ENCODE data around the gene HBE1. TPM values are rescaled to one million over a fixed set of nuclear protein-coding genes. Genes with fewer than 3 reads are reported as not detected.

HBE1 gene
- total and polyA plus RNA-seq, 9 of the 15 experiments (the other 6 are each of a cell fraction or from before 2014, with no cell fraction given), result 612 to 10,250 (median 2,181) TPM

- Histone ChIP-seq H3K9ac (ENCODE audit: insufficient read depth in 1 of 2, low read depth in 2 of 2, low read length in 2 of 2) (no peak overlapping the region), H4K20me1 (replicated peaks; ENCODE audit: control insufficient read depth, insufficient read depth, low read length) (no peaks in the 10 kb centered on the region), H3K79me2 (ENCODE audit: control insufficient read depth, insufficient read depth, low read length) (no peaks in the 10 kb centered on the region), H3K36me3 (ENCODE audit: control insufficient read depth, insufficient read depth, low read length) (no peaks in the 10 kb centered on the region), H3K27ac (ENCODE audit: extremely low read depth, low read depth, low read length) (no peak overlapping the region), H3K9me1 (ENCODE audit: control insufficient read depth, insufficient read depth, low read length) (no peaks in the 10 kb centered on the region), H2AFZ (ENCODE audit: low read depth, low read length) (no peak overlapping the region), H3K4me2 (ENCODE audit: insufficient read depth, low read length) (no peak overlapping the region), H3K9me3 (replicated peaks; ENCODE audit: control insufficient read depth, insufficient read depth, low read depth, low read length) (no peaks in the 10 kb centered on the region), H3K4me3 (no peak overlapping the region), H3K27me3 (ENCODE audit: control insufficient read depth in 2 of 2, insufficient read depth in 2 of 2, low read length in 2 of 2) (no peaks in the 10 kb centered on the region), H3K4me1 (replicated peaks in 1 of 2; ENCODE audit: control insufficient read depth in 2 of 2, insufficient read depth in 2 of 2, low read length in 2 of 2) (peaks cover 16 to 29% of the 10 kb centered on the region in 2 experiments)
- POLR2A ChIA-PET, result interaction anchor here (1.0 to 1.6 kb wide), 3 partner anchors 9 to 19 kb away, joined by 3 to 5 read pairs (median 4); no protein-coding TSS in a partner anchor
- no peak for FAIRE-seq
- ATAC-seq, result no peak
- in situ Hi-C loops (cut with MboI) (no loop called here), intact Hi-C loops (cut with micrococcal nuclease) (no loop called here)
- TF ChIP-seq BRD4 (IDR thresholded peaks at IDR 0.05) (no peak), GATAD2B (IDR thresholded peaks at IDR 0.05; ENCODE audit: borderline replicate concordance) (no peak), SETDB1 (IDR thresholded peaks at IDR 0.05; ENCODE audit: low read length) (no peak), ZNF639 (CRISPR knock-in tag; conservative IDR thresholded peaks at IDR 0.05 in 1 of 2, IDR thresholded peaks at IDR 0.05 in 1 of 2) (no peak), SOX6 (IDR thresholded peaks at IDR 0.05) (no peak)
- TF ChIP-seq, protein P1, sequence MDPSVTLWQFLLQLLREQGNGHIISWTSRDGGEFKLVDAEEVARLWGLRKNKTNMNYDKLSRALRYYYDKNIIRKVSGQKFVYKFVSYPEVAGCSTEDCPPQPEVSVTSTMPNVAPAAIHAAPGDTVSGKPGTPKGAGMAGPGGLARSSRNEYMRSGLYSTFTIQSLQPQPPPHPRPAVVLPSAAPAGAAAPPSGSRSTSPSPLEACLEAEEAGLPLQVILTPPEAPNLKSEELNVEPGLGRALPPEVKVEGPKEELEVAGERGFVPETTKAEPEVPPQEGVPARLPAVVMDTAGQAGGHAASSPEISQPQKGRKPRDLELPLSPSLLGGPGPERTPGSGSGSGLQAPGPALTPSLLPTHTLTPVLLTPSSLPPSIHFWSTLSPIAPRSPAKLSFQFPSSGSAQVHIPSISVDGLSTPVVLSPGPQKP (CRISPR knock-in tag; IDR thresholded peaks at IDR 0.05), result no peak
- TF ChIP-seq, protein P2, sequence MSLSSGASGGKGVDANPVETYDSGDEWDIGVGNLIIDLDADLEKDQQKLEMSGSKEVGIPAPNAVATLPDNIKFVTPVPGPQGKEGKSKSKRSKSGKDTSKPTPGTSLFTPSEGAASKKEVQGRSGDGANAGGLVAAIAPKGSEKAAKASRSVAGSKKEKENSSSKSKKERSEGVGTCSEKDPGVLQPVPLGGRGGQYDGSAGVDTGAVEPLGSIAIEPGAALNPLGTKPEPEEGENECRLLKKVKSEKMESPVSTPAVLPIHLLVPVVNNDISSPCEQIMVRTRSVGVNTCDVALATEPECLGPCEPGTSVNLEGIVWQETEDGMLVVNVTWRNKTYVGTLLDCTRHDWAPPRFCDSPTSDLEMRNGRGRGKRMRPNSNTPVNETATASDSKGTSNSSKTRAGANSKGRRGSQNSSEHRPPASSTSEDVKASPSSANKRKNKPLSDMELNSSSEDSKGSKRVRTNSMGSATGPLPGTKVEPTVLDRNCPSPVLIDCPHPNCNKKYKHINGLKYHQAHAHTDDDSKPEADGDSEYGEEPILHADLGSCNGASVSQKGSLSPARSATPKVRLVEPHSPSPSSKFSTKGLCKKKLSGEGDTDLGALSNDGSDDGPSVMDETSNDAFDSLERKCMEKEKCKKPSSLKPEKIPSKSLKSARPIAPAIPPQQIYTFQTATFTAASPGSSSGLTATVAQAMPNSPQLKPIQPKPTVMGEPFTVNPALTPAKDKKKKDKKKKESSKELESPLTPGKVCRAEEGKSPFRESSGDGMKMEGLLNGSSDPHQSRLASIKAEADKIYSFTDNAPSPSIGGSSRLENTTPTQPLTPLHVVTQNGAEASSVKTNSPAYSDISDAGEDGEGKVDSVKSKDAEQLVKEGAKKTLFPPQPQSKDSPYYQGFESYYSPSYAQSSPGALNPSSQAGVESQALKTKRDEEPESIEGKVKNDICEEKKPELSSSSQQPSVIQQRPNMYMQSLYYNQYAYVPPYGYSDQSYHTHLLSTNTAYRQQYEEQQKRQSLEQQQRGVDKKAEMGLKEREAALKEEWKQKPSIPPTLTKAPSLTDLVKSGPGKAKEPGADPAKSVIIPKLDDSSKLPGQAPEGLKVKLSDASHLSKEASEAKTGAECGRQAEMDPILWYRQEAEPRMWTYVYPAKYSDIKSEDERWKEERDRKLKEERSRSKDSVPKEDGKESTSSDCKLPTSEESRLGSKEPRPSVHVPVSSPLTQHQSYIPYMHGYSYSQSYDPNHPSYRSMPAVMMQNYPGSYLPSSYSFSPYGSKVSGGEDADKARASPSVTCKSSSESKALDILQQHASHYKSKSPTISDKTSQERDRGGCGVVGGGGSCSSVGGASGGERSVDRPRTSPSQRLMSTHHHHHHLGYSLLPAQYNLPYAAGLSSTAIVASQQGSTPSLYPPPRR (CRISPR knock-in tag; IDR thresholded peaks at IDR 0.05; ENCODE audit: borderline replicate concordance), result no peak
- TF ChIP-seq, protein P3, sequence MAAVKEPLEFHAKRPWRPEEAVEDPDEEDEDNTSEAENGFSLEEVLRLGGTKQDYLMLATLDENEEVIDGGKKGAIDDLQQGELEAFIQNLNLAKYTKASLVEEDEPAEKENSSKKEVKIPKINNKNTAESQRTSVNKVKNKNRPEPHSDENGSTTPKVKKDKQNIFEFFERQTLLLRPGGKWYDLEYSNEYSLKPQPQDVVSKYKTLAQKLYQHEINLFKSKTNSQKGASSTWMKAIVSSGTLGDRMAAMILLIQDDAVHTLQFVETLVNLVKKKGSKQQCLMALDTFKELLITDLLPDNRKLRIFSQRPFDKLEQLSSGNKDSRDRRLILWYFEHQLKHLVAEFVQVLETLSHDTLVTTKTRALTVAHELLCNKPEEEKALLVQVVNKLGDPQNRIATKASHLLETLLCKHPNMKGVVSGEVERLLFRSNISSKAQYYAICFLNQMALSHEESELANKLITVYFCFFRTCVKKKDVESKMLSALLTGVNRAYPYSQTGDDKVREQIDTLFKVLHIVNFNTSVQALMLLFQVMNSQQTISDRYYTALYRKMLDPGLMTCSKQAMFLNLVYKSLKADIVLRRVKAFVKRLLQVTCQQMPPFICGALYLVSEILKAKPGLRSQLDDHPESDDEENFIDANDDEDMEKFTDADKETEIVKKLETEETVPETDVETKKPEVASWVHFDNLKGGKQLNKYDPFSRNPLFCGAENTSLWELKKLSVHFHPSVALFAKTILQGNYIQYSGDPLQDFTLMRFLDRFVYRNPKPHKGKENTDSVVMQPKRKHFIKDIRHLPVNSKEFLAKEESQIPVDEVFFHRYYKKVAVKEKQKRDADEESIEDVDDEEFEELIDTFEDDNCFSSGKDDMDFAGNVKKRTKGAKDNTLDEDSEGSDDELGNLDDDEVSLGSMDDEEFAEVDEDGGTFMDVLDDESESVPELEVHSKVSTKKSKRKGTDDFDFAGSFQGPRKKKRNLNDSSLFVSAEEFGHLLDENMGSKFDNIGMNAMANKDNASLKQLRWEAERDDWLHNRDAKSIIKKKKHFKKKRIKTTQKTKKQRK (IDR thresholded peaks at IDR 0.05; ENCODE audit: borderline replicate concordance, low read depth, low read length), result no peak
- no TSS peak for BruUV-seq (replicated peaks)
- WGBS (ENCODE audit: insufficient coverage, low coverage, missing lambda C conversion rate), result 57% methylated on average over 2 of the region's 2 CpGs
- no peak for DNase-seq (ENCODE audit: extremely low read depth in 1 of 4, low spot score in 3 of 4)
- CTCF ChIA-PET (ENCODE audit: low intra/inter-chr PET ratio), result no interaction called here
These were observed 39.9 kb downstream of the HBE1 start for GRCh38 chr11:5229796-5230195.

Measured in K562 (cell line).